ENCODE data around the gene DNM3.

DNM3 gene

GRCh38 chr1:172377565-172377964 lies 536.3 kb downstream of the DNM3 start:
- TF ChIP-seq, protein P1, sequence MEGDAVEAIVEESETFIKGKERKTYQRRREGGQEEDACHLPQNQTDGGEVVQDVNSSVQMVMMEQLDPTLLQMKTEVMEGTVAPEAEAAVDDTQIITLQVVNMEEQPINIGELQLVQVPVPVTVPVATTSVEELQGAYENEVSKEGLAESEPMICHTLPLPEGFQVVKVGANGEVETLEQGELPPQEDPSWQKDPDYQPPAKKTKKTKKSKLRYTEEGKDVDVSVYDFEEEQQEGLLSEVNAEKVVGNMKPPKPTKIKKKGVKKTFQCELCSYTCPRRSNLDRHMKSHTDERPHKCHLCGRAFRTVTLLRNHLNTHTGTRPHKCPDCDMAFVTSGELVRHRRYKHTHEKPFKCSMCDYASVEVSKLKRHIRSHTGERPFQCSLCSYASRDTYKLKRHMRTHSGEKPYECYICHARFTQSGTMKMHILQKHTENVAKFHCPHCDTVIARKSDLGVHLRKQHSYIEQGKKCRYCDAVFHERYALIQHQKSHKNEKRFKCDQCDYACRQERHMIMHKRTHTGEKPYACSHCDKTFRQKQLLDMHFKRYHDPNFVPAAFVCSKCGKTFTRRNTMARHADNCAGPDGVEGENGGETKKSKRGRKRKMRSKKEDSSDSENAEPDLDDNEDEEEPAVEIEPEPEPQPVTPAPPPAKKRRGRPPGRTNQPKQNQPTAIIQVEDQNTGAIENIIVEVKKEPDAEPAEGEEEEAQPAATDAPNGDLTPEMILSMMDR (conservative IDR thresholded peaks at IDR 0.05; ENCODE audit: low read depth, low read length): no peak
- H3K4me3 ChIP-seq (ENCODE audit: low read length): no peak overlapping the region
- no peak for DNase-seq (ENCODE audit: low read depth)

GRCh38 chr1:172378109-172378760 lies 536.9 kb downstream of the DNM3 start:
- H3K4me3 ChIP-seq (ENCODE audit: low read length): no peak overlapping the region

DNA sequence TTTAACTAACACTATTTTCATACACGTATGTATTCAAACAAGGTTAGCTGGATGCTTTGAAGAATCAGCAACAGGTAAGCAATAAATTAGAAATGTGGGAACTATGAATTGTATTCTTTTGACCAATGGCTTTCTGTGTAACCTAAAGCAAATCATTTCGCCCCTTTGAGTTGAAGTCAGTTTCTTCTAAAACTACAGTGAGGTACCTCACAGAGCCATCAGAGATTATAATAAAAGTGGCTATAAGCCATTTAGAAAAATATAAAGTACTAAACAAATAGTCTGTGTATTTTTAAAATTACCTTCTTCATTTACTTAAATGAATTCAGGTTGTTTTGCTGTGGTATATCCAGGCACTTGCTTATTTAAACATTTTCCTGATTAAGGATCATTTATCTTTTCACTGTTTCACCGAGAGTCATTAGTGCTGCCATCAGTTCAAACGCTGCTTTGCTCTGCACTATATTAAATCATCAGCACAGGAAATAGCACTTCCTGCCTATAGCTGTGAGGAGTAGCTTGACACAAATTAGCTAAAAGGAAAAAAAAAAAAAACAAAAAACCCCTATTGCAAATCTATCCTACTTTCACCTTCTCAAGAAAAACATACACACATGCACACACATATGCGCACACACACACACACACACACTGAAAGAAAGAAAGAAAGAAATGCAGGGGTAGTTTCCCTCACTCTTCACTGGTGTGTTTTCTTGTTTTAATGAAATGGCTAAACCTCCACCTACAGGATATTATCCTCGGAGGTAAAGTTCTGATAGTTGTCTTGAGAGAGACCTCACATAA lies 539.3 kb downstream of the DNM3 start:
- no peak overlapping the region for H3K4me3 ChIP-seq (ENCODE audit: low read length)
- TF ChIP-seq, protein P1 (conservative IDR thresholded peaks at IDR 0.05; ENCODE audit: low read depth, low read length): no peak
- DNase-seq (ENCODE audit: low read depth): no peak

More at GRCh38 chr1:172378109-172378760, 536.9 kb downstream of the DNM3 start:
- TF ChIP-seq, protein P1 (conservative IDR thresholded peaks at IDR 0.05; ENCODE audit: low read depth, low read length): no peak
- no peak for DNase-seq (ENCODE audit: low read depth)

- no peak overlapping the region for H3K4me3 ChIP-seq (ENCODE audit: low read length)
- TF ChIP-seq, protein P1 (conservative IDR thresholded peaks at IDR 0.05; ENCODE audit: low read depth, low read length): no peak
- no peak for DNase-seq (ENCODE audit: low read depth)
These were observed 540.6 kb downstream of the DNM3 start for GRCh38 chr1:172381946-172382345.

DNA sequence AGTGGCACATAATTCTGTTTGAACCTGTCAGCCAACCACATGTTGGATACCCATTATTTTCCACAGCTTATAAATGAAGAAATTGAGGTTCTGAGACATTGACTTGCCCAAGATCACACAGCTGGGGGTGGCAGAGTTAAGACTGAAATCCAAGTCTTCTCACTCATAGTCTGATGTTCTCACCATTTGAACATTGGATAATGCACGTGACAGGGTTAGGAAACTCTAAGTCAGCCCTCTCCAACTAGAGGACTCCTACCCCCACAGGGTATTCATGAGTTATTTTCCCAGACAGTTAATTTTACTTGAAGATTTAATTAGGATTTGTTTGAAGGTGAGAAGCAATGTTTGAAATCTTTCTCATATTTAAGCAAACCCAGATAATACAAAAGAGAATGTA lies 541.1 kb downstream of the DNM3 start:
- TF ChIP-seq, protein P1 (conservative IDR thresholded peaks at IDR 0.05; ENCODE audit: low read depth, low read length): no peak
- no peak for DNase-seq (ENCODE audit: low read depth)
- H3K4me3 ChIP-seq (ENCODE audit: low read length): no peak overlapping the region

DNA sequence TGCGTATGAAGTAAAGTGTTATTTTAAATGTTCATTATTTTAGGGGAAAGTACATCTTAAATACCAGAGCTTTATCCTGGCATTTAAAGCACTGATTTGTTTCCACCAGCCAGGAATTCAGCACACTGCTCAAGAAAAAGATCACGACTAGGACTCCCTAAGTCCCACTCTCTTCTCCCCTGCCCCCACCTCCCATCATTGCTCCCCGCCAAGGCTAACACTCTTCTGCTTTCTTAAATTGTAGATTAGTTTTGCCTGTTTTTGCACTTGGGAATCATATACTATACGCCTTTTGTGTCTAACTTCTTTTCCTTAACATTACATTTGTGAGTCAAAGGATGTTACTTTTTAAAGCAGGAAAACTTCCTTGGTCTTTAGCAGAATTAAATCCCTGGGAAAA lies 541.7 kb downstream of the DNM3 start:
- no peak overlapping the region for H3K4me3 ChIP-seq (ENCODE audit: low read length)
- no peak for DNase-seq (ENCODE audit: low read depth)

More for the DNA sequence above, 541.7 kb downstream of the DNM3 start:
- TF ChIP-seq, protein P1 (conservative IDR thresholded peaks at IDR 0.05; ENCODE audit: low read depth, low read length): no peak
